Coronary artery (tissue), 2 donors: ENCODE measurements around the gene RBMXL2.

Source experiments
- DNase-seq: peaks from one replicate; pipeline ENCODE4 v3.0.0-alpha.2; 2017; ENCODE audit warnings: low spot score
- H3K27ac ChIP-seq, 2 donors: fragments of 200-600 bp; sonication (generic); one replicate each; pipeline ENCODE4 v1.5.1; 2016 to 2019
- H3K4me3 ChIP-seq: fragments of 200-600 bp; sonication (generic); 2 replicates; pipeline ENCODE4 v1.5.1; 2016; ENCODE audit warnings: mild to moderate bottlenecking, moderate library complexity
- TF ChIP-seq, protein P1 (sequence below): fragments of 200-600 bp; sonication (generic); IDR thresholded peaks from one replicate; pipeline ENCODE4 v1.5.1; 2019; ENCODE audit warnings: antibody characterized with exemption

Gene RBMXL2

DNA sequence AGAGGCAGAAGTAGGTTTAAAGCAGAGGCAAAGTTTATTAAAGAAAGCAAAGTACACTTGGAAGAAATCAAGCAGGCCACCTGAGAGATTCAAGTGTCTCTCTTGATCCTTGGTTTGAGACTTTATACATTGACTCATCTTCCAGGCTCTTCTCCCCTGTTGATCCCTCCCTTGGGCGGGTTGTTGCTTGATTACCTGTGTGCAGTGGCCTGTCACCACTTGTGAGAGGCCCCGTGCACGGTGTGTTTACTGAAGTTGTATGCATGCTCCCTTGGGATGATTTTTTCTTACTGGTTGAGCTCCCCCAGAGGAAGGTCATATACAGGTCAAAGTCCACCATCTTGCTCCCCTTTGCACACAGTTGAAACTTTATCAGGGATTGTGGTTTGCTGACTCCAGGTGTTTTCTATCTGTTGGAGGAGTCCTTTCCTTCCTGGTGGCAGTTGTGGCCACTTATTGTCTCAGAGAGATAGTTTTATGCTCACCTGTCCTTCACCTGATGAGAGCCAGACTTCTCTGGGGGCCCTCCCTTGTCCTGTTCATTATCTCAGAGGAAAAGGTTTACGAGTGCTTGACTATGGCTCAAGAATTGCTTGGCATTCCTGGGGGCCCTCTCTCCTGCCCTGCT is 16.3 kb upstream of the RBMXL2 start:
- Histone ChIP-seq H3K27ac (no peak overlapping the region), H3K4me3 (no peak overlapping the region)
- TF ChIP-seq, protein P1, sequence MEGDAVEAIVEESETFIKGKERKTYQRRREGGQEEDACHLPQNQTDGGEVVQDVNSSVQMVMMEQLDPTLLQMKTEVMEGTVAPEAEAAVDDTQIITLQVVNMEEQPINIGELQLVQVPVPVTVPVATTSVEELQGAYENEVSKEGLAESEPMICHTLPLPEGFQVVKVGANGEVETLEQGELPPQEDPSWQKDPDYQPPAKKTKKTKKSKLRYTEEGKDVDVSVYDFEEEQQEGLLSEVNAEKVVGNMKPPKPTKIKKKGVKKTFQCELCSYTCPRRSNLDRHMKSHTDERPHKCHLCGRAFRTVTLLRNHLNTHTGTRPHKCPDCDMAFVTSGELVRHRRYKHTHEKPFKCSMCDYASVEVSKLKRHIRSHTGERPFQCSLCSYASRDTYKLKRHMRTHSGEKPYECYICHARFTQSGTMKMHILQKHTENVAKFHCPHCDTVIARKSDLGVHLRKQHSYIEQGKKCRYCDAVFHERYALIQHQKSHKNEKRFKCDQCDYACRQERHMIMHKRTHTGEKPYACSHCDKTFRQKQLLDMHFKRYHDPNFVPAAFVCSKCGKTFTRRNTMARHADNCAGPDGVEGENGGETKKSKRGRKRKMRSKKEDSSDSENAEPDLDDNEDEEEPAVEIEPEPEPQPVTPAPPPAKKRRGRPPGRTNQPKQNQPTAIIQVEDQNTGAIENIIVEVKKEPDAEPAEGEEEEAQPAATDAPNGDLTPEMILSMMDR, result no peak
- no peak for DNase-seq

DNA sequence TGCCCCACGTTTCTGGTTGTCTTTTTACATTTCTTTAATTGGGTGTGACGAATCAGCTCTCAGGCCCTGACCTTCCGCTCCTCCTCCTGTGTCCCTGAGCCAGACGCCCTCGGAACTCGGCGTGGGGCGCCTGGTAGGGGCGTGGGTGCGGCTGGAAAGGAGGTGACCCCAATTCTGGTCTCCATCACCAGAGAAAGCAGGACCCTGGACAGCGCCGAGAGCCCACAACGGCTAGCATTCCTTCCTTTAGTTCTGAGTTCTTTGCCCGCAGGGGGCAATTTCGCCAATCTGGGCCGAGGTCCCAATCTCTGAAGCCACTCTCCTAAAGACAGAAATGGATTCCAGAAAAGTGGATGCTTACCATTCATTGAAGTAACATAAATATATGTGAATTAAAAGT is 11.7 kb upstream of the RBMXL2 start:
- Histone ChIP-seq H3K4me3 (no peak overlapping the region), H3K27ac (no peak overlapping the region)
- no peak for DNase-seq
- TF ChIP-seq, protein P1, result no peak

DNA sequence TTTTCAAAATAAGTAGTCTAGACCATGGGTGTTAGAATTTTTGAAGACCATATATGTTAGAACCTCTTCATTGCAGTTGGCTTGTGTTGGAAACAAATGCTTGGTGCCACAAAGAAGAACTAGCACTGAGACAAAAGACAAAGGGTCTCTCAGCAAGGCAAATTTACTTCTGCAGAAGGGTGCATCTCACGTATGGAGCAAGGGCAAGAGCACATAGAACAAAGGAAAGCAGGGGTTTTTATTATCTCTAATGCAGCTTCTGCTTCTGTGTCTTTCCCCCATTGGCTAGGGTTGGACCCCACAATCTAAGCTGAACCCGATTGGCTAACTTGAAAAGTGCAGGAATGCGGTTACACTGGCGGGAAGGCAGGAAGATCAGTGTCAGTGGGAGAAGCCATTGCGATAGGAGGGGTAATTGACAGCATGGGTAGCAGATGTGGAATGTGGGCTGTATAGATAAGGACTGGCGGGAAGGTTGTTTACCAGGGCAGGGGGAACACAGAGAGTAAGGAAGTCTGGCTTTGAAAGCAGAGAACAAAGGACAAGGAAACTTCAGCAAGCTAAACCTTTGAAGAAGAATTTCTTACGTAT is 9.2 kb upstream of the RBMXL2 start:
- no peak overlapping the region for H3K4me3 ChIP-seq
- H3K27ac ChIP-seq, result no peak overlapping the region
- DNase-seq, result no peak
- TF ChIP-seq, protein P1, result no peak

DNA sequence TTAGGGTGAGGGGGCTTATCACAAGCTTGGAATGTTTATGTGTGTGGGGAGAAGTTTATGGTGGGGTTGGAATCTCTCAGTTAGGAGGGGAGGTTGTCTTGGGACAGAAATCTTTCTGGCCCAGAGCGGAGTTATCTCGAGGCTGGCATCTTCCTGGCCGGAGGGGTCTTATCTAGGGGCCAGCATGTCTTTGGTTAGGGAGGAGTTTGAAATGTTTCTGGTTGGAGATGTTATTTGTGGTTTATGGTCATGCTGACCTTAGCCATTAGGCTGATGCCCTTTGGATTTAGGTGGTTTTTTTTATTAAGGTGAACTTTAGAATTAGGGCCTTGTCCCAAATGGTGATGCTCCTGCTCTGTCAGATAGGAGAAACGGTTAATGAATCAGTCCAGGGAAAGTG is 7.9 kb upstream of the RBMXL2 start:
- TF ChIP-seq, protein P1, result no peak
- Histone ChIP-seq H3K27ac (no peak overlapping the region), H3K4me3 (no peak overlapping the region)
- no peak for DNase-seq

DNA sequence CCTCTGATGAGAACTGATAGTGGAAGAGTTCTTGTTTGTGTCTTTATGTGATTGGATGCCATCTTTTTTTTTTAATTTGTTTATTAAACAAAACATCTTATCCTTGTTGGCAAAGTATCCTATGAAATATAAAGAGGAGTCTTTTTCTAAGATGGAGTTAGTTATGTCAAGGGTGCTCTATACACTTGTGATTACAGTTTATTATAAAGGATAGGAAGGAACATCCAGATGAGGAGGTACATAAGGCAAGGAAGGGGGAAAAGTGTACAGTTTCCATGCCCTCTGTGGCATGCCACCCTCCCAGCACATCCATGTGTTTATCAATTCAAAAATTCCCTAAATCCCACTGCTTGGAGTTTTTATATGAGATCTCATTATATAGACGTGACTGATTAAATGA is 7.4 kb upstream of the RBMXL2 start:
- no peak overlapping the region for H3K27ac ChIP-seq
- no peak for DNase-seq
- no peak overlapping the region for H3K4me3 ChIP-seq
- TF ChIP-seq, protein P1, result no peak

DNA sequence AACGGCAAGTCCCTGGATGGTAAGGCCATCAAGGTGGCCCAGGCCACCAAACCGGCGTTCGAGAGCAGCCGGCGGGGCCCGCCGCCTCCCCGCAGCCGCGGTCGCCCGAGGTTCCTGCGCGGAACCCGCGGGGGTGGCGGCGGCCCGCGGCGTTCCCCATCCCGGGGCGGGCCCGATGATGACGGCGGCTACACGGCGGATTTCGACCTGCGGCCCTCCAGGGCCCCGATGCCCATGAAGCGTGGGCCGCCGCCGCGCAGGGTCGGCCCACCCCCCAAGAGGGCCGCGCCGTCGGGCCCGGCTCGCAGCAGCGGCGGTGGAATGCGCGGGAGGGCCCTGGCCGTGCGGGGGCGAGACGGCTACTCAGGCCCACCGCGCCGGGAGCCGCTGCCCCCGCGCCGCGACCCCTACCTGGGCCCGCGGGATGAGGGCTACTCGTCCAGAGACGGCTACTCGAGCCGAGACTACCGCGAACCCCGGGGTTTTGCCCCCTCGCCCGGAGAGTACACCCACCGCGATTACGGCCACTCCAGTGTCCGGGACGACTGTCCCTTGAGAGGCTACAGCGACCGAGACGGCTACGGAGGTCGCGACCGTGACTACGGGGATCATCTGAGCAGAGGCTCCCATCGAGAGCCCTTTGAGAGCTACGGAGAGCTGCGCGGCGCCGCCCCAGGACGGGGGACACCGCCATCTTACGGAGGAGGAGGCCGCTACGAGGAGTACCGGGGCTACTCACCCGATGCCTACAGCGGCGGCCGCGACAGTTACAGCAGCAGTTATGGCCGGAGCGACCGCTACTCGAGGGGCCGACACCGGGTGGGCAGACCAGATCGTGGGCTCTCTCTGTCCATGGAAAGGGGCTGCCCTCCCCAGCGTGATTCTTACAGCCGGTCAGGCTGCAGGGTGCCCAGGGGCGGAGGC is 792 bp downstream of the RBMXL2 start:
- H3K4me3 ChIP-seq, result no peak overlapping the region
- H3K27ac ChIP-seq, result no peak overlapping the region
- DNase-seq, result no peak
- TF ChIP-seq, protein P1, result no peak
